ENCODE data around the gene COL27A1.

COL27A1 gene

GRCh38 chr9:114149765-114150340 is 5.5 kb upstream of the COL27A1 start:
- peak; percentile 44 for DNase-seq

- DNase-seq, result peak; percentile 61
These were observed 4.7 kb upstream of the COL27A1 start for GRCh38 chr9:114150608-114151007.

DNA sequence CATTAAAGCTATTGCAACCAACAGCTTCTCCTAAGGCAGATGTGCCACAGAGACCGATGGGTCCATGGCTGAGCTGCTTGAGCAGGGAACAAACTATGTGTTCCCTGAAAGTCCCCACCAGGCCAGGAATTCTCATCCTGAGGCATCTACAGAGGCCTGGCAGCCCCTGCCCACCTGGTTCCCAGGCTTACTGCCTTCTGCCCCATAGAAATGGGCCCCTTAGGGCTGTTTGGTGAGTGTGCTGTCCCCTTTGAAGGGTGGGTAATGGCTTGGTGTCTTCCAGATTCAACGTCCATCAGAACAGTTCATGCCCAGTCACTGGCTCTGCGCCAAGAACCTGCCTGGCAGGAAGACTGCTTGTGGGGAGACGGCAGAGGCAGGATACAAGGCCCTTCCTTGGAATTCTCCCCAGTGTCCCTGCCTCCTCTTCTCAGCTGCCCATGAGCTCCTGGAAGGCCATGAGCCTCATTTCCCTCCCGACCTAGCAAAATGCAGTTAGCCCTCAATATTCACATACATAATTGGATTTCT is 3.8 kb upstream of the COL27A1 start:
- DNase-seq, result no peak

GRCh38 chr9:114153761-114154599 is 1.4 kb upstream of the COL27A1 start:
- DNase-seq, result no peak

DNA sequence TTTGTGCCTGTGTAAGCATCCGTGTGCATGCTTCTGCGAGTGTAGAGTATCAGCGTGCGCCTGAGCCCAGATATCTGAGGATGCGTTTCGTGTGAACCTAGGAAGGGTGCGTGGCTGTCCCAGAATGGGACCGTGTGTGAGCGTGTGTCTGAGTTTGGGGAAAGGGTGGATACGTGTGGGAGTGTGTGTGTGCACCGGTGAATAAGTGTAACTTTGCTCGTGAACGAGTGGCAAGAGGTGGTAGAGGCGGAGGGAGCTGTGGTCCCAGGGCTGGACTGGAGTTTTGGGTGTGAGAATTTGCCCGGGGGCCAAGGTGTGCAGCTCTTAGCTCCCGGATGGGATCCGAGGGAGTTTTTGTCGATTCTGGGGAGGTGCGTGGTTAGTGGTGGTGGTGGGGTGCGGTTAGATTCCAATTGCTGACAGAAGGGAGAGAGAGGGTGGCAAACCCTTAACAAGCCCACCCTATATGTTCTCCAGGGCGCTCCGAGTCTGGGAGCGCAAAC is 686 bp upstream of the COL27A1 start:
- DNase-seq, result no peak

DNA sequence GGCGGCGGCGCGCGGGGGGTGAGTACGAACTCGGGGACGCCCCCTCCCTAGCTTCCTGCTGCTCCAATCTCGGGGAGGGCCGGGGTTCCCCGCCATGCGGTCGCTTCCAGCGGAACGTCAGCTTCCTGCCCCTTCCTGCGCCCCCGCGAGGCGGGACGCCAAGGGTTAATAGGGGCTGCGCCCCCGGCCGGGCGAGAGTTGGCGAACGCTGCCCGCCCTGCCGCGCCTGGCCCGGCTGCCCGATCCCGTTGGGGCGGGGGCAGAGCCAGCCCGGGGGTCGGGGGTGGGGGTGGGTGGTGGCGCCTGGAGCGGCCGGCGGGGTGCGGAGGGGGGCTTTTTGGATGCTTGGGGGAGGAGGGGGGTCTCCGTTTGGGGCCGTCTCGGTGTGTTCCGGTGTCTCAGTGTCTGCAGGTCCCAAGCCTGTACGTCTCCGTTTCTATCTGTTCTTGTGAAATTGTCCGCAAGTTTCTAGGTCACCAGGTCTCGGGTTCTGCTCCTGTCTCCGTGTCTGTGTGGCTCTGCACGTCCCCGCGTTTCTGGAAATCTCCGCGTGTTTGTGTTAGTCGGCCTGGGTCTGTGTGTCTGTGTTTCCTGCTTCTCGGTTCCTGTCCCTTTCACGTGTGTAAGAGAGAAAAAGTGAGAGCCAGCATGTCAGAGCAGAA is 789 bp downstream of the COL27A1 start:
- DNase-seq, result no peak

DNA sequence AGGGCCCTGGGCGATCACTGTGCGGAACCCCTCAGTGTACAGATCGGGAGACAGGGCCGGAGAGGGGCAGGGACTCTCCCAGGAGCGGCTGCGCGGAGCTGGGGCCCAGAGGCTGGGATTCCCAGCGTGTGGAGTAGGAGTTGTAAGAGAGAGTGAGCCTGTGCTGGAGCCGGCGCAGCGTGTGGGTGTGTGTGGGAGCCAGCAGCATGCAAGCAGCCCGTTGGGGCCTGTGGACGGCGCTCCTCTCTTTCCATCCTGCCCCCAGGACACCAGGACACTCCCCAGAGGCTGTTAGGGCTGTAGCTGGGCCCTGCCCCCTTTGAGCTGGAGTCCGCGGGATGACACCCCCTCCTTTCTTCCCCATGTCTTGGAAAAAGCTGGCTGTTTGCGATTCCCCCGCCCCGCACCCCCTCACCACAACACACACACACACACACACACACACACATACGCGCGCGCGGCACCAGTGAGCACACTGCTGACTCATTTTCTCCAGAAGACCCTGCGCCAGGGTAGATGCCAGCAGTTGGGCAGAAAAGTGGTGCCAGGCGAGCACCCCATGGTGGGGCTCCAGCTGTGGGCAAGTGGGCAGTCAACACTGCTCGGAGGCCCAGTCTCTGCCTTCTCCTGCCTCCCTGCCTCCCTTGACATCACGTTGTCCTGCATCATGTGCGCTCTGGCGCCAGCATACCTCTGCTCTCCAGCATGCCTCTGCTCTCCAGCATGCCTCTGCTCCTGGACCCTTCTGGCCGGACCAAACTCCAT is 1.5 kb downstream of the COL27A1 start:
- peak; percentile 82 for DNase-seq

- peak; percentile 53 for DNase-seq
These were observed 2.3 kb downstream of the COL27A1 start for GRCh38 chr9:114157516-114158176.

DNA sequence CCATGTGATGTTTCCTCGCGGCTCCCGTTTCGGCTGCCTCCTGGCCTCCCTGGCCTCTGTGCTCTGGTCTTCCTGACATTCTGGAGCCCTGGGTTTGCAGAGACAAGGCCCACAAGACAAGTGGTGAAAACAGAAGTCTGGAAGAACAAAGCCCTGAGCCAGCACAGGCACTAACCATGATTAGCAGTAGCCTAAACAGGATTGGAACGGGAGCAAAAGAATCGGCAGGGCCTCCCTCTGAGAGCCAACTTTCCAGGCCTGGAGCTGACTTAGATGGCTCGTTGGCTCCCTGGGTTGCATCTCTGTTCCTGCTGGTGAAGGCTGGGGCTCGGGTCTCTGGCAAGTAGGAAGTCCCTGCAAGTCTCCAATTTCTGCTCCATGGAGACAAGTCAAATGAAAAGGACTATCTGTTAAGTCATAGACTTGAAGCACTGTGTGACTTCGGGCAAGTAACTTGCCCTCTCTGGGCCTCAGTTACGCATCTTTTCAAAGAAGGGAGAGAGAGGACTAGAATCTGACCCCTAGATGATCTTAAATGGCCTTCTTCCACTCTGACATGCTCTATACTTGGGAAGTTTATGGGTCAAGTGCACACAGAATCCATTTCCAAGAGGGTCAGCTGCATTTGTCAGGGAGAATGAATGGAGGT is 3.3 kb downstream of the COL27A1 start:
- DNase-seq, result no peak

- DNase-seq, result no peak
These were observed 4.4 kb downstream of the COL27A1 start for GRCh38 chr9:114159691-114160090.

DNA sequence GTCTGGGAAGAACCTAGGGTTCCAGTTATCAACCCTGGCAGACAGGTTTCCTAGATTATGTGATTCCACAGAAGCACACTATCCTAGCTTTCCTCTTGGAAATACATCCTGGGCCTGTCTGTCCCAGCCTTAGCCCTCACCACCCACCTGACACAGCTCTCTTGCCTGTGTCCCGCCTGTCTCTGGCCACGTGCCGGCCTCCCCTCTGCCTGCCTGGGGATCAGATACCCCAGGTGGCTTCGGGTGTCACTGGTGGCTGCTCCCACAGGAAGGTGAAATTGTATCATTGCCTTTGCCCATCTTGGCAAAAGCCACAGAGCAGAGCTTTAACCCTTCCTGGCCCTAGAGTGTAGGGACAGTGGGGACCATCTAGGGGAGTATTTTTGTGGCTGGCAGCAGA is 6.2 kb downstream of the COL27A1 start:
- DNase-seq, result no peak

GRCh38 chr9:114163517-114163951 is 8.2 kb downstream of the COL27A1 start:
- peak; percentile 62 for DNase-seq

GRCh38 chr9:114164191-114164794 is 9.0 kb downstream of the COL27A1 start:
- DNase-seq, result no peak

- no peak for DNase-seq
These were observed 10.2 kb downstream of the COL27A1 start for GRCh38 chr9:114165407-114166102.

DNA sequence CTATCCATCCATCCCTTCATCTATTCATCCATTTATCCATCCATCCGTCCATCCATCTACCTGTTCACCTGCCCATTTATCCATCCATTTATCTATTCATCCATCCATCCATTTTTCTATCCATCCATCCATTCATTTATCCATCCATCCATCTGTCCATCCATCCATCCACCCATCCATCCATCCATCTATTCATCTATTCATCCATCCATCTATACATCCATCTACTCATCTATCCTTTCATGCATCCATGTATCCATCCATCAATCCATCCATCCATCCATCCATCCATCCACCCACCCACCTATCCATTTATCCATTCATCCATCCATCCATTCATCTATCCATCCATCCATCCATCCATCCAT is 10.8 kb downstream of the COL27A1 start:
- DNase-seq, result no peak

DNA sequence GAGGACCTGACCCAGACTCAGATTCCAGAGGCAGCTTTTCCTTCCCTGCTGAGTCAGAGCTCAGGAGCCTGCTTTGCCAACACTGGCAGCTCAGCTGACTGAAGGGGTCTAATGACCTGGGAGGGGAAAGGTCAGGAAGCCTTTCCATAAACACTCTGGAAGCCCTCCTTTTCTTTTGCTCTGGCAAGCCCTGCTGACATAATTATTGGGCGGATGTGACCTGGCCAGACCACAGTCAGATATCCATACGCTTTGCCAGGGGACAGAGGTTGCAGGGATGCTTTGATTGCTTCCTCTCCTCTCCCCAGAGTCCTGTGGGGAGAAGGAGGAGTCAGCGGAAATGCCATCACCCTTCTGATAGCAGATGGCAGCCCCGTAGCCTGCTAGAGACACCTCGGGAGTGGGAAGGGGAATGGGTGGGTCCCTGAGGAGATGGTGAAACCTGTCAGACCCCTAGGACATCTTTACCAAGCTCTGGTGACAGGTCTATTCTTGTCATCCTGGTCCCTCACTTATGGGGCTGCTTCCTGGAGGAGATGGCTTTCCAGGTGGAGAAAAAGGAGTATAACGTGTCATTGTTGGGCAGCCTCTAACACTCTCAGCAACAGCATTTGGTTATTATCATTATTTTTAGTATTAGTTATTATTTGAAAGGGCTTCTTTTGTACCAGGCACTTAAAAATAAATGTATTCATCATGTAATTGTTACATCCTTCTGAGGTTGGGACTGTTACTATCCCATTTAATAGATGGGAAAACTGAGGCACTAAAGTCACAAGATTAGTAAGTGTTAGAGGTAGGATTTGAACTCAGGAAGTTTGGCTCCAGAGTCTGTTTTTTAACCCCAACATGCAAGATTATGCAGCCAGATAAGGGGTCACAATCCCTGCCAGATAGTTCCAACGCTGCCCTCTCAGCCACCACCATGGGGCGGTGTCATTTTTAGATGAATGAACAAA is 11.6 kb downstream of the COL27A1 start:
- no peak for DNase-seq

DNA sequence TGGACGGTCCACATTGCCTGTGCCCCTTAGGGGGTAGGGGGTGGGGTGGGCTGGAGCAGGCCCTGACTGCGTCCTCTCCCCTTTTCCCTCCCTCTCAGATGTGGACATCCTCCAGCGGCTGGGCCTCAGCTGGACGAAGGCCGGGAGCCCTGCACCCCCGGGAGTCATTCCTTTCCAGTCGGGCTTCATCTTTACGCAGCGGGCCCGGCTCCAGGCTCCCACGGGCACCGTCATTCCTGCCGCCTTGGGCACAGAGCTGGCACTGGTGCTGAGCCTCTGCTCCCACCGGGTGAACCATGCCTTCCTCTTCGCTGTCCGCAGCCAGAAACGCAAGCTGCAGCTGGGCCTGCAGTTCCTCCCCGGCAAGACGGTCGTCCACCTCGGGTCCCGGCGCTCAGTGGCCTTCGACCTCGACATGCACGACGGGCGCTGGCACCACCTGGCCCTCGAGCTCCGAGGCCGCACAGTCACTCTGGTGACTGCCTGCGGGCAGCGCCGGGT is 12.3 kb downstream of the COL27A1 start:
- no peak for DNase-seq

- DNase-seq, result no peak
These were observed 13.1 kb downstream of the COL27A1 start for GRCh38 chr9:114168281-114169028.

Measured in fibroblast of skin of back (primary cell).